NCI-H2081 (cell line): Measurements from ENCODE around the gene TPP1.
A peak's percentile ranks its signal among the peaks of the same experiment; 100 is the strongest.

Experiments
- DNase-seq, 2 experiments: peaks; one replicate each; lab custom pipeline; 2025; lab: John Stamatoyannopoulos, UW

The TPP1 gene

DNA sequence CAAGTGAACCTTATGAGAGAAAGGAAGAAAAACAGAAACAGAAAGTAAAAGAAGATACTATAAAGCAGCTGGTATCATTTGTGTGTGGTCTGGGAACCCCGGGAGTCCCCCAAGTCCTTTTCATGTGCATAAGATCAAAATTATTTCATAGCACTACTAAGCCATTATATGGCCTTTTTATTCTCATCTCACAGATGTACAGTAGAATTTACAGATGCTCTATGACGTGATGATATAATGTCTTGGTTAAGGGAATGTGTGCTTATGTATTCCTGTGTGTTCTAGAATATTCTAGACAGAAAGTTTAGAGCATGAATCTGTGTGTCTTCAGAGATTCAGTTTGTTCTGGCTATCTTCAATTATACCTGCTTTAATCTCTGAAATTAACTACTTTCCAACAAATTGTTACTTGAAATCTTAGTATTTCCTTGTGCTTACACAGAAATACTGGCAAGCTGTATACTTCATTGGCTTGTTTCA is 8.6 kb upstream of the TPP1 start:
- DNase-seq: no peak

DNA sequence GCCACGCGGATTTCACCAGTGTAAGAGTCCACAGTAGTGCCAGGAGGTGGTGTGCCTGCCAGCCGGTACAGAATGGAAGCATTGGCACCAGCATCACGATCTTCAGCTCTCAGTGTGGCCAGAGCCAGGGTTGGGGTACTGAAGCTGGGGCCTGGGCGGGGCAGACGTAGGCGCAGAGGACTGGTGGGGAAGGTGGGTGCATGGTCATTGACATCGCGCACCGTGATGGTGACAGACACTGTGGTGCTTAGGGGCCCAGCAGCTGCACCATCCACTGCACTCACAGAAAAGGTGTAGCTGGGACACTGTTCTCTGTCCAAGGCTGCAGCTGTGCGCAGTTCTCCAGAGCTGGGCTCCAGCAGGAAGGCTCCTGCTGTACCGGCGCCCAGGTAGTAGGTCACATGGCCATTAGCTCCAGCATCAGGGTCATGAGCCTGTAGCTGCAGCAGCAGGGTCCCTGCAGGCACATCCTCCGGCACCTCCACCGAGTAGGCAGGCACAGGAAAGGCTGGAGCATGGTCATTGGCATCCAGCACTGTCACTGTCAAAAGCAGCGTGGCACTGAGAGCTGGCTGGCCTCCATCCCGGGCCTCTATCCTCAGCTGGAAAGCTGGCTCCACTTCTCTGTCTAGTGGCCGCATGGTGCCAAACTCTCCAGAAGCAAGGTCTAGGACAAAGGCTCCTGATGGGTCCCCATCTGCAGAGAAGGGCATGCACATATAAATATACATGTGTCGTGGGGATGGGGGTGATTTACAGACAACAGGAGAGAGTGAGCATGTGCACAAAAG is 7.9 kb upstream of the TPP1 start:
- no peak for DNase-seq

DNA sequence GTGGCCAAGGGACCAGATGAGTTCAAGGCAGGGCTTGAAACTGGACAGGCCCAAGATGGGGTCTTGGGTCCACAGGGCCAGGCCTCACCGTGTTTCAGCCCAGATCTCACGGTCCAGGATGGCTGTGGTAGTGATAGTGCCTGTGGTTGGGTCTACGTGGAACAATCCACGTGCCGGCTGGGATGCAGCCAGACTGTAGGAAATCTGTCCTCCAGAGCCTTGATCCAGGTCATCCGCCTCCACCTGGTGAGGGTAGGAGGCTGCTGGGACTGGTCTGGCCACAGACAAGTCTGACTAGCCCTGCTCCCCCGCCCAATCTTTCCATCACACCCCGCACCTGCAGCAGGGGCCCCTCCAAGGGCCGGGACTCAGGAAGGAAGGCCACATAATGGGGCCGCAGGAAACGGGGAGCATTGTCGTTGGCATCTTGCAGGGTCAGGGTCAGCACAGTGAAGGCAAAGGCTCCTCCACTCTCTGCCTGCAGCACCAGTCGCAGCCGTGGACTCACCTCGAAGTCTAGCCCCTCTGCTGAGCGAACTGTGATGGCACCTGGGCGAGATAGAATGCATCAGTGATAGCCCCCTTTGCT is 6.7 kb upstream of the TPP1 start:
- no peak for DNase-seq

DNA sequence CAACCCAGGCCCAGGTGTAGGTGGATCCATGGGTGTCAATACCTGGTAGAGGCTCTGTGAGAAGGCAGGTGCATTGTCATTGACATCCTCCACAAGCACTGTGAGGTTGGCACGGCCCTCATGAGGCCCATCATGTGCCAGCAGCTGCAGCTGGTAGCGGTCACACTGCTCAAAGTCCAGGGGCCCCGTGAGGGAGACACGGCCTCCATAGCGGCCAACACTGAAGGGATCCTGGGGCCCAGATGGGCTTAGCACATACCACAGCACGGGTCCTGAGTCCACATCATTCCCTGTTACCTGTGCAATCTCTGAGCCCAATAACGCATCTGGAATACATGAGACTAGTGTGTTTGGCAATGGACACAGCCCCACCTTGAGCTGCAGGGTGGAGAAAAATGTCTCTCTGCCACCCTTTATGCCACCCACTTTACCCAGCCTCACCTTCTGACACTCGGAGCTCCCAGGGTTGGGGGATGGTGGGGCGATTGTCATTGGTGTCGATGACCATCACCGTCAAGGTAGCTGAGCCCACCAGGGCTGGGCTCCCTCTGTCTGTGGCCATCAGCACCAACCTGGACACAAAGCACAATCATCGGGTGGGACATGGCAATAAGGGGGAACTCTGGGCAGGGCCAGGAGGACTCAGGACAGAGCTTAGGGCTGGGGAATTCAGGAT is 6.1 kb upstream of the TPP1 start:
- DNase-seq: no peak

DNA sequence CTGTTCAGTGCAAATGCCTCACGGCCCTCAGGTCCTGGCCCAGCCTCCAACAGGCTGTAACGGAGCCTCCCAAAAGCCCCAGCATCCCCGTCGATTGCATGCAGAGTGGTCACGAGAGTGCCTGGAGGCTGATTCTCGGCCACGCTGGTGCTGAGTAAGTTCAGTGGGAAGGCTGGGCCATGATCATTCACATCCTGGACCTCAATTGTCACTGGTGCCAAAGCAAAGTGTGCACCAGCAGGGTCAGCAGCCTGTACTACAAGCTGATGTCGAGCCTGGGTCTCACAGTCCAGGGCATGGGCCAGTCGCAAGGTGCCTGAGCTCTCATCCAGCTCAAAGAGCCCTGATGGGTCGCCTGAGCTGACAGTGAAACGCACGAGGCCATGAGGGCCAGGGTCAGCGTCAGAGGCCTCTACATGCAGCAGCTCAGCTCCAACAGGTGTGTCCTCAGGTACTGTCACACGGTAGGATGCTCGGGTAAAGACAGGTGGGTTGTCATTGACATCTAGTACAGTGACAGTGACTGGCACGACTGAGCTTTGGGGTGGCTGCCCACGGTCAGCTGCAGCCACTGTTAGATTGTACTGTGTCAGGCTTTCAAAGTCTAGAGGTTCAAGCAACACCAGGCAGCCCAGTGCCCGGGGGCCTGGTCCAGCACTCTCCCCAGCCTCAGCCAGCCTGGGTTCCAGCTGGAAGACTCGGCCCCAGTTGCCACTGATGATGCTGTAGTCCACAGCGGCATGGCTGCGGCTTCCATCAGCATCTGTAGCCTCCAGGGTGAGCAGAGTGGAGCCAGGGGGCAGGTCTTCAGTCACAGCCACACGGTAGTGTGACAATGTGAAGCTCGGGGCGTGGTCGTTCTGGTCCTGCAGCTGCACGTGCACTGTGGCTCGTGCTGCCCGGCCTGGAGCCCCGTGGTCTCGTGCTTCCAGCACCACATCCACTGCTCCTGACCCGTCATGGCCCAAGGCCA is 4.5 kb upstream of the TPP1 start:
- DNase-seq: no peak

DNA sequence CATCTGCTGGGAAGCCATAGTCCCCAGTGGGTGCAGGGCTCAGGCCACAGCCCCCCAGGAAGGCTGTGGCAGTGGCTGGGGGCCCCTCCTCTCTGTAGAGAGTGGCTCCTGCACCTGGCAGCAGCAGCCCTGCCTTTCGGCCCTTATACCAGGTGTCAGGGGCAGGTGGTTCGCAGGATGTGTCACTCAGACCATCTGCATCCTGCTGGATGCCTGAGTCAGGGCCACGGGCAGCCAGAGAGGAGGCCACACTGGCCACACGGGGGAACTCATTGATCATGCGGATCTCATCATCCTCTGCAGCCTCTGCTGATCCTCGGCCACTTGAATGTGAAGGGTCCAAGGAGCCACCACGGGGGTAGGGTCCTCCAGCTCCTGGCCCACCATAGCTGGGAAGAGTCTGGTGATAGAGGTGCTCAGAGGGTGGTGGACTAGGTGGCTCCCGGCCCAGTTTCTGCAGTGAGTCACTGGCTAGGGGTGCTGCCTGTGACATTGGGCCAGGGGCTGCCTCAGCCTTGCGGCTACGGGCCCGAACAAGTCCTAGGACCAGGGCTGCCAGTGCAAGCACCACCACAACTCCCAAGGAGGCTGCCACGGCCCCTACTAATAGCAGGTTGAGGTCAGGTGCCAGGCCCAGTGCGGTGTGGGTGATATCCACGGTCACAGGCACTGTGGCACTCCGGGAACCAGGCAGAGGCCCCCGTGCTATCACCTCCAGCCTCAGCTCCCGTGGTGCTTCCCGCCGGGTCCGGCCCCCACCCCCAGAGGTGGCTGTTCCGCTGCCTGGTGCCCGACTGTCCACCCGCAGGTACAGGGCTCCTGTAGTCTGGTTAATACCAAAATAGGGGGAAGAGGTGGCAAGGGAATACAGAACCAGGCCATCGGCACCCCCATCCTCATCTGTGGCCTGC is 3.3 kb upstream of the TPP1 start:
- DNase-seq: no peak

DNA sequence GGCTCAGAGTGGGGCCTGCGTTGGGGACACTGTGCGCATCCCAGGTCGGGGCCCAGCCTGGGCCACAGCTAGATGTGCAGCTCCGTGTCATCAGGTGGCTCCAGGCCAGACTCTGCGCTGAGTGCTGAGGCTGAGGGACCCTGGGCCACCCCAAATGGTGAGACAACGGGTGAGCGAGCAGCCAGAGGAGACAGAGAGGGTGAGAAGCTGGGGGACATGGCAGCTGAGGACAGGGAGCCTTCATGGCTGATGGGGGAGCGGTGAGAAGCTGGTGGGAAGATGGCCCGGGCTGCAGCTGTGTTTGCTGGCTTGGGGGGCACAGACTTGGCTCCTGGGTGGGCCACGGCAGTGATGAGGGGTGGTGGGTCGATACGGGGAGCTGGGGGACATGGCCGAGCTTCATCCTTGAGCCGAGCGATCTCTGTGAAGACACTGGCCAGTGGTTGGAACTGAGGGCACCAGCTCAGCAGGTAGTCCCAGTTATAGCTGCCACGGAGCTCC is 2.5 kb upstream of the TPP1 start:
- DNase-seq: no peak

DNA sequence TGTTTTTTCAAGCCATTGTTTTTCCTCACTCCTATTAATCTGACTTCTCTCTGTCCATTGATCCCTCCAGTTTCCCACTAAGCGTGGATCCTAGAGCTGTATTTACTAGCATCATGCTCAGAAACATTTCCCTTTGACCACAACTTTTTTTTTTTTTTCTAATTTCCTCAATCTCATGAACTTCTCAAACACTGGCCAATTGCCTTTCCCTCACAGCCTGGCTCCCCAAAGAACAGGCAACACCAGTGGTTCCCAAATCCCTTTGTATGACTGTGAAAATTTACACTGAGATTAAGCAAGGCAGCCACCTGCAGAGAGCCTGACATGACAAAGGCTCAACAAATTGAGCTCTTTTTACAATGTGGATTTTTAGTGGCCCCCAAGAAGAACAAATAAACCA is 1.4 kb upstream of the TPP1 start:
- DNase-seq: no peak

DNA sequence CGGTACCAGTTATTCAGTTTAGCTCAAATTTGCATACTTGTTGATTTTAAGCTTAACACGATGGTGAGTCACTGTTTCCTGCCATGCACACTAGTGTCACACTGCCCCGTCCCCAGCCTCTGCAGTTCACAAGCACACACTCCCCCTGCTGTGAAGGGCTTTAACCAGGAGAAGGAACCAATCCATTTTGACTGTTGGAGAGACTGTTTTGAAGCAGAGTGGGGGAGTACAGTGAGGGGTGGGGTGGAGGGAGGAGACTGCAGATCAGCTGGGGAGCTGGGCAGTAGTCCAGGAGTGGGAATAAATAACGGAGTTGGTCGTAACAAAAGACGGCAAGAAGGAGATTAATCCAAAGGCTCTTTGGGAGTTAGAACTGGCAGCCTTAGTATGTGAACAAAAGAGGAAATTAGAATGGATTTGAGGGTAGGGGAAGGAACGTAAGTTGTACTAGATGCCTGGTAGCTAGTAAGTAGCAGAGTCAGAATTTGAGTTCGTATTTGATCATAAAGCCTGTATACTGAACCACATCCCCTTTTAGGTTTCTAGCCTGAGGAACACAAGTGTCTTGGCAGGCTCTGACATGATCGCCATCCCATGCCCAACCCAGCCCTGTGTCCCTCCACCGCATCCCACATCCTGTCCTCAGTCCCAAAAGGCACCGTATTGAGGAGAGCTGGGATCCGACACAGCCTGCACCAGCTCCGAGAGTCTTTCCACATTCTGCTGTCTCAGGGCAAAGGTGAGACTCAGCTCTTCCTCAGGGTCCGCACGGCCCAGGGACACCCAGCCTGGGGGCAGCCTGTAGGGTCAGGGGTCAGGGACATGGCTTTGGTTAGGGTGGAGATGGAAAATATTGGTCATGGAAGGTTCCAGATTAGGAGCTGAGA is 862 bp downstream of the TPP1 start:
- DNase-seq: no peak

DNA sequence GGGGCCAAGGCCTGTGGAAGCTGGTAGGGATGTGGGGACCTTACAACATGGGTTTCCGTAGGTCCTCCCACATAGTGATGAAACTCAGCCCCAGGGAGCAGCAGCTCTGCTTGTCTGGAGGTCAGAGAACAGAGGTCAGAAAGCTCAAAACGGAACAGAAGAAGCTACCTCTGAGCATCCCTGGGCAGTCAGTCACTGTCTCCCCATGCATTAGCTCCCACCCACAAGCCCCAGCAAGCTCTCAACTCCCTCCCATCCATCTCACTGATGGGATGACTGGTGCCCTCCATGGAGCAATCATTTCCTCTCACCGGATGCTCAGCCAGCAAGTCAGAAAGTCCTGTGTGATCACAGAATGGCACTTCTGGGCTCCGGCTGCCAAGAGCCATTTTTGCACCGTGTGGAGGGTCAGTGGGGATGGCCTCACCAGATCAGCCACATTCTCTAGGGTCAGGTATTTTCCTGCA is 1.9 kb downstream of the TPP1 start:
- no peak for DNase-seq

DNA sequence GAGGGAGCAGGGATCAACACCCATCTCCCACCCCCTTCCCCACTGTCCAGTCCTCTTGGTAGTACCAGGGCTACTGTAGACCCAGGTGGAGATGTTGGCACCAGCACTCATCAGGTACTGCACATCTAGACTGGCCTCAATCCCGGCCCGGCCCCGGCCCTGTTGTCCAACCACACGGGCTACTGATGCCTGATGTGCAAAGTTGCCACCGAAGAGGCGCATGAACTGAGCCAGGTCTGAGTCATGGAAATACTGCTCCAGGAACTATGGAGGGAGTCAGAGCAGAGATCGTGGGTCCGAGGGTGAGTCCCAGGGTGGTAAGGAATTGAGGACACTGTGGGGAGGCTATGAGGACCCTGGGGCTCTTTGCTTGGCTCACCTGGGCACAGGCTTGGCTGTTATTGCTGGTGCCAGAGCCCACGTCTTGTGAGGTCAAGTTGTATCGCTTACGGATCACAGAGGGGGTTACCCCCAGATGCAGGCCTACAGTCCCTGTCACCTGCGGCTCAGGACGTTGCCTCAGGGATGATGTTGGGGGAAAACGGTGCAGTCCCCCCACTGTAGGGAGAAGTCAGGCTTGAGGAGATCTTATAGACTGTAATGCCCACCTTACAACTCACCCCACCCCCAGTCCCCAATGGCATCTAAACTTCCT is 2.5 kb downstream of the TPP1 start:
- no peak for DNase-seq

DNA sequence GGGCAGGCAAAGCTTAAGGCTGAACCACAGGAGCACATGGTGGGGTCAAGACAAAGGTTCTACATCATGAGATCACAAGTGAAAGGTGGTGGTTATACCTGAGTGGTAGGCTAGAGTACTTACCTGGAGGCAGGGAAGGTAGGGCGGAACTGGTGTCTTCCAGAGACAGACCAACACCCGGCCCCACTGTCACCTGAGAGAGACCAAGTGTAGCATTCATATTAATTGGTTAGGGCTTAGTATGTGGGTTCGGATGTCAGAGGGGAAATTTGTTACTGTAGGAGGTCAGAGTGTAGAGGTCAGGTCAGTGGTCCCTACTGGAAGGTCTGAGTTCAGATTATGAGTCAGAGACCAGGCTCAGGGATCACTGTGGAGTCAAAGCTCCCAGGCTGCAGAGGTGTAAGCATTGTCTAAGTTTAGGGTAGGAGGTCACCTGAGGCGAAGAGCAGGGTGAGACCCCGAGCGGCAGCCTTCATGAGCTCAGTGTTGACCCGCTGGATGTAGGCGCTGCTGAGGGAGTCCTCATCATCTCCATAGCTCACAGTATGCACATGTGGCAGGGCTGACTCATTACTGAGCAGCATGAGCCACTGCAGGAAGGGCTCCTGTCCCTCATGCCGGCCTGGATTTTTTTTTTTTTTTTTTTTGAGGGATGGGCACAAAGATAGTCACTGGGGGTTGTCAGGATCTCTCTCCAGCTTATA is 3.2 kb downstream of the TPP1 start:
- no peak for DNase-seq

DNA sequence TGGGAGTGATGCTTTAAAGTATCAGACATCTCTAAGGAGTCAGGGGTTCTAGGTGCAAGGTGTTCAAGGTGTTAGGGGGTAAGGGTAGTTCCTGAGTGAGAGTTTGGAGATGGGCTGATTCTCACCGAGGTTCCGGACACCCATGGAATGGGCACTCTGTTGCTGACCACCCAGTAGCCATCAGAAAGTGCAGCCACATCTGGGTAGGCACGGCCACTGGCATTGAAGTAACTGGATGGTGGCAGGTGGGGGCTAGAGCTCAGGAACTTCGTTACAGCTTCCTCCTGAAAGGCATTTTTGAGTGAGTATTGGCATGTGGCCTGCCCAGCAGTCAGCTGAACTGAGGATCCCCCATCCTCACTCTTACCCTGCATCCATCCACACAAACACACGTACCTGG is 4.2 kb downstream of the TPP1 start:
- no peak for DNase-seq

DNA sequence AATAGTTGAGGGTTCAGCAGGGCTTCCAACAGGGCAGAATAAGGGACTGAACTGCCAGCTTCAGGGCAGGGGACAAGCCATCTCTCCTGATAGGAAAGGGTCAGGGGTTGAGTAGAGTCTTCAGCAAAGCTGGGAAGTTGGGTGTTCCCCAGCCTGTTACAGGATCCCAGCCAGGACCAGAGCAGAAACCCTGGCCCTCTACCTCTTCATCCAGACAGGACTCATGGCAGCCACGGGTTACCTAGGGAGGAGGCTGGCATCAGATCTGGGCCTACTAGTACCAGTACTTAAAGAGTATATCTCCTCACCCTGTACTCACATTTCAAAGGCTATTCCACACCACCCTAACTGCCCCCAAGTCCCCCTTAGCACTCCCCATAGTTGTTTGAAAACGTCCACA is 4.8 kb downstream of the TPP1 start:
- DNase-seq: no peak

DNA sequence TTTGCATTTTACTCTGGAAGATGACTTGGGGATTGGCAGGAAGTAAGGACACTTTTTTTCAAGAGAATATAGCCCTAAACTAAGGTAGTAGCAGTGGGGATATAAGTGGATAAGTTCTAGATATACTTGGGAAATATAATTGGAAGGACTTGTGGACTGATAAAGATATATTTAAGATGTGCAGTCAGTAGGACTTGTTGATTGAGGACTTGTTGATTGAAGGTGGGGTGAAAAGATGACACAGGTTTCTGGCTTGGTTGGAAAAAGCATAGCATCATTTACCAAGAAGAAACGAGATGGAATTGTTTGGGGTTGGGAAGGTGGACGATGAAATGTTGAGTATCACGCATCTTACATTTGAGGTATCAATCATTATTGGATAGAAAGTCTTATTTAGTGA is 5.7 kb downstream of the TPP1 start:
- no peak for DNase-seq

DNA sequence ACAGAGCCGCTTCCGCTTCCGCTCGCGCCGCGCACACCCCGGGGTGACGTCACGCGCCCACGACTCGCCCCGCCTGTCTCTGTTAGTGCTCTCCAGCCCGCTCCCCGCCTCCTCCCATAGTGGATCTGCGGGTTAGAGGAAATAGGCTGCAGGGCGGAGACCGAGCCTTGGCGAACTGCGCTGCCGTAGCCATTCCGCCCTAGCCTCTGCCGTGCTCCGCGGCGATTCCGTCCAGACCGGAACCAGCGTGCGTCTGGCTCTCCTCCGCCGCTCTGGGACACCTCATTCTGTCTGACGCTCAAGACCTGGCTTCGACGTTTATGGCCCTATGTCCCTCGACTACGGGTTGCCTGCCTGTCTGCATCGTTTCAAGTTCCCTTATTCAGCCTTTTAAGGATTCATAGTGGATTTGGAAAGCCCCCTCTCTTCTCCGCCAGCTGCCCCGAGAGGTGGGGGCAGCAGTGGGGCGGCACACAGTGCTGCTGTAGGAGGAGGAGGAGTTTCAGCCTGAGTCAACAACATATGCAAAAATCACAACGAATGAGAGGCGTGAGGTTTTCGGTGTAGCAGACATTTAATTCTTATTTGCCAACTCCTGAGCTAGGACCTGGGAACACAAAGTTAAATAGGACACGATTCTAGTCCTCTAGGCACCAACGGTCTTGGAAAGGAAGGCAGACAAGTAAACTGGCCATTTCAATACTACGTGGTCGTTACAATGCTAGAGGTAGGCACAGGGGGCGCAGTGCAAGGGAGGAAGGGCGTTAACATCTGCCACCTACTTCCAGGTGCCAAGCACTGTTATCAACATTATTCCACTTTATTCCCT is 6.8 kb downstream of the TPP1 start, which contains the start of gene TAF10:
Gene TAF10 (minus strand): TSS at position 4 of the 829 bp plus-strand sequence. CDS start 27 bp downstream, outside the sequence.
- peak; percentile 93 to 94 for DNase-seq

DNA sequence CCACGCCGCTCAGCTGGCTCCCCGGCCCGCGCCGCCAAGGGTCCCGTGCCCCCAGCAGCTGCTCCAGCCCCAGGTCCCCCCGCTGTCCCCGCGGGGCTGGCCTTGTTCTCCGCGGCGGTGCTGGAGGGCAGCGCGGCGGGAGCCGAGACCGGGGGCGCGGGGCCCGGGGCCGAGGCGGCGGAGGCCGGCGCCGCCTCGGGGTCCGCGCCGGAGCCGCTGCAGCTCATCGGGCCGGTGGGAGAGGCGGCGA is 7.3 kb downstream of the TPP1 start:
- no peak for DNase-seq
